ENCODE results near the gene FN1. TPM values are rescaled to one million over a fixed set of nuclear protein-coding genes. Genes with fewer than 3 reads are reported as not detected.

The FN1 gene
- total RNA-seq, 1 donor from 2014 or later = 52.0 TPM

GRCh38 chr2:215358891-215359575, 76.8 kb downstream of the FN1 start:
- Histone ChIP-seq H3K27ac (no peak overlapping the region), H3K4me2 (no peak overlapping the region), H3F3A (ENCODE audit: low read depth) (no peaks in the 10 kb centered on the region), H2AFZ (replicated peaks) (no peak overlapping the region), H3K27me3 (no peaks in the 10 kb centered on the region), H3K4me1 (no peaks in the 10 kb centered on the region), H3K4me3 (no peak overlapping the region), H3K9ac (no peak overlapping the region), H3K79me2 (ENCODE audit: low read depth) (no peaks in the 10 kb centered on the region), H3K36me3 (no peaks in the 10 kb centered on the region), H4K20me1 (ENCODE audit: low read depth) (no peaks in the 10 kb centered on the region), H3K9me3 (ENCODE audit: low read depth) (no peaks in the 10 kb centered on the region)
- no peak overlapping the region for H3K27ac Mint-ChIP-seq
- no peaks in the 10 kb centered on the region for H3K9me3 Mint-ChIP-seq
- H3K27me3 Mint-ChIP-seq (ENCODE audit: insufficient read depth, low read depth) = no peaks in the 10 kb centered on the region
- no peak overlapping the region for H3K4me3 Mint-ChIP-seq
- H3K36me3 Mint-ChIP-seq = peaks cover 18% of the 10 kb centered on the region
- DNase-seq (ENCODE audit: low spot score) = no peak
- H3K4me1 Mint-ChIP-seq = no peaks in the 10 kb centered on the region
- no peak for TF ChIP-seq EZH2 (IDR thresholded peaks at IDR 0.05)
- TF ChIP-seq, protein P1, sequence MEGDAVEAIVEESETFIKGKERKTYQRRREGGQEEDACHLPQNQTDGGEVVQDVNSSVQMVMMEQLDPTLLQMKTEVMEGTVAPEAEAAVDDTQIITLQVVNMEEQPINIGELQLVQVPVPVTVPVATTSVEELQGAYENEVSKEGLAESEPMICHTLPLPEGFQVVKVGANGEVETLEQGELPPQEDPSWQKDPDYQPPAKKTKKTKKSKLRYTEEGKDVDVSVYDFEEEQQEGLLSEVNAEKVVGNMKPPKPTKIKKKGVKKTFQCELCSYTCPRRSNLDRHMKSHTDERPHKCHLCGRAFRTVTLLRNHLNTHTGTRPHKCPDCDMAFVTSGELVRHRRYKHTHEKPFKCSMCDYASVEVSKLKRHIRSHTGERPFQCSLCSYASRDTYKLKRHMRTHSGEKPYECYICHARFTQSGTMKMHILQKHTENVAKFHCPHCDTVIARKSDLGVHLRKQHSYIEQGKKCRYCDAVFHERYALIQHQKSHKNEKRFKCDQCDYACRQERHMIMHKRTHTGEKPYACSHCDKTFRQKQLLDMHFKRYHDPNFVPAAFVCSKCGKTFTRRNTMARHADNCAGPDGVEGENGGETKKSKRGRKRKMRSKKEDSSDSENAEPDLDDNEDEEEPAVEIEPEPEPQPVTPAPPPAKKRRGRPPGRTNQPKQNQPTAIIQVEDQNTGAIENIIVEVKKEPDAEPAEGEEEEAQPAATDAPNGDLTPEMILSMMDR (IDR thresholded peaks at IDR 0.05) = no peak
- TF ChIP-seq EZH2phosphoT487 (IDR thresholded peaks at IDR 0.05) = no peak

DNA sequence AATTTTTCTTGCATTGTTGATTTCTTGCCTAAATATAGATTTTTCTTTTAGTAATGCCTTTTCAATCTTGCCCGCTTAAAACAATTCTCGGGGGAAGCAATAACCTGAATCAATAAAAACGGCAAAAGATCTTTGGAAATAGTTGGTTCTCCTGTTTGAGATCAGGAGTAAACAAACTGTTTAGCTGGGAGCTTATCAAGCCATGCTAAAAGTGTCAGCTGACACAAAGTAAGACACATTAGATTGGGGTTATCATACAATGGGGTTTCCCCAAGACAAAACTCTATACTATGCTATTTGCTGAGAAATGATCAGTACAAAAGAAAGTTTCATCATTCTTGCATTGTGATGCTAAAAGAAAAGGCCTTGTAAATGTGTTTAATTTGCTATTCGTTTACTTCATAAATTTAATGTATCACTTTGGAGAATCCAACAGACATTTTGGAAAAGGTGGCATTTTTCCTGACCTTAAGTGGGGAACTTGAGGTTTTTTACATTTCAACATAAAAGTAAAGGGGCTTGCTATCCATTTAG, 77.5 kb downstream of the FN1 start:
- H3K4me2 ChIP-seq = no peak overlapping the region

DNA sequence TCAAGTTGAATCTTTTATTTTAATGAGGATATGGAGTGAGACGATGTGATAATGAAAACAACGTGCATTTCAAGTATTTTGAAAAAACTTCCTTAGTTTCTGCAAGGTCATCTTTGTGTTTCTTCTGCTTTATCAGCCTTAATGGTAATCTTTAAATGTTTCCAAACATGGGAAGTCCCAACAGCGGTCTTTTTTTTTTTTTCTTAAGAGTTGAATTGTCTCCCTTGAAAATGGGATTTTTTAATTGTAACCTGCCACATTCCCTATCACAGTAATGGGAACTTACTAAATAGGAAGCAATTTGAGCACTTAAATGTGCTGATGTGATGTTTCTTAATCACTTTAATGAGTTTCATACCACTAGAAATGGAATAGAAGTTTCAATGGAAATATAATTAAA, 78.2 kb downstream of the FN1 start:
- H3K27me3 ChIP-seq = no peaks in the 10 kb centered on the region
- no peak overlapping the region for H2AFZ ChIP-seq (replicated peaks)
- H3K4me1 ChIP-seq = no peaks in the 10 kb centered on the region
- no peaks in the 10 kb centered on the region for H3K27me3 Mint-ChIP-seq (ENCODE audit: insufficient read depth, low read depth)
- H3K9me3 ChIP-seq (ENCODE audit: low read depth) = no peaks in the 10 kb centered on the region
- no peak overlapping the region for H3K4me2 ChIP-seq
- H3K79me2 ChIP-seq (ENCODE audit: low read depth) = no peaks in the 10 kb centered on the region
- no peak overlapping the region for H3K9ac ChIP-seq
- H4K20me1 ChIP-seq (ENCODE audit: low read depth) = no peaks in the 10 kb centered on the region
- no peak overlapping the region for H3K4me3 Mint-ChIP-seq
- no peak overlapping the region for H3K27ac ChIP-seq
- H3K27ac Mint-ChIP-seq = no peak overlapping the region
- no peaks in the 10 kb centered on the region for H3K4me1 Mint-ChIP-seq
- H3K4me3 ChIP-seq = no peak overlapping the region
- no peaks in the 10 kb centered on the region for H3F3A ChIP-seq (ENCODE audit: low read depth)
- no peaks in the 10 kb centered on the region for H3K9me3 Mint-ChIP-seq
- no peaks in the 10 kb centered on the region for H3K36me3 ChIP-seq
- no peak for DNase-seq (ENCODE audit: low spot score)
- peaks cover 10% of the 10 kb centered on the region for H3K36me3 Mint-ChIP-seq
- TF ChIP-seq EZH2phosphoT487 (IDR thresholded peaks at IDR 0.05) = no peak
- no peak for TF ChIP-seq EZH2 (IDR thresholded peaks at IDR 0.05)
- TF ChIP-seq, protein P1 (IDR thresholded peaks at IDR 0.05) = no peak

More for the DNA sequence above, 77.5 kb downstream of the FN1 start:
- Histone ChIP-seq H3K9ac (no peak overlapping the region), H3K36me3 (no peaks in the 10 kb centered on the region), H3K9me3 (ENCODE audit: low read depth) (no peaks in the 10 kb centered on the region), H2AFZ (replicated peaks) (no peak overlapping the region), H3K27me3 (no peaks in the 10 kb centered on the region), H3K27ac (no peak overlapping the region), H3F3A (ENCODE audit: low read depth) (no peaks in the 10 kb centered on the region), H3K4me1 (no peaks in the 10 kb centered on the region), H4K20me1 (ENCODE audit: low read depth) (no peaks in the 10 kb centered on the region), H3K79me2 (ENCODE audit: low read depth) (no peaks in the 10 kb centered on the region), H3K4me3 (no peak overlapping the region)
- DNase-seq (ENCODE audit: low spot score) = no peak
- Mint-ChIP-seq H3K27ac (no peak overlapping the region), H3K4me3 (no peak overlapping the region), H3K36me3 (peaks cover 12% of the 10 kb centered on the region), H3K4me1 (no peaks in the 10 kb centered on the region), H3K27me3 (ENCODE audit: insufficient read depth, low read depth) (no peaks in the 10 kb centered on the region), H3K9me3 (no peaks in the 10 kb centered on the region)
- no peak for TF ChIP-seq EZH2phosphoT487 (IDR thresholded peaks at IDR 0.05)
- TF ChIP-seq, protein P1 (IDR thresholded peaks at IDR 0.05) = no peak
- no peak for TF ChIP-seq EZH2 (IDR thresholded peaks at IDR 0.05)
